K562 (cell line): Measurements from ENCODE around the gene MAD1L1.

Experiments used
- DPF2 ChIP-seq: fragments of 450-650 bp; IDR thresholded peaks from 2 replicates; pipeline ENCODE4 v1.6.1; 2016
- SETDB1 ChIP-seq: IDR thresholded peaks from one replicate; pipeline ENCODE4 v1.6.1; 2012; ENCODE audit warnings: low read length, control low read depth, inconsistent platforms
- ZFX ChIP-seq: sonication (generic); formaldehyde crosslinking; IDR thresholded peaks from 2 replicates; pipeline ENCODE4 v1.8.0; 2022; ENCODE audit warnings: mild to moderate bottlenecking, missing genetic modification reagents, moderate library complexity
- TF ChIP-seq, protein P1 (sequence below), 3 experiments: IDR thresholded peaks in 2 of 3; conservative IDR thresholded peaks in 1 of 3; 2 replicates each; pipeline ENCODE4 v1.5.1; 2011 to 2012; ENCODE audit warnings: low read length in 3 of 3, mild to moderate bottlenecking in 3 of 3, control low read depth in 2 of 3, improper control_type of control experiment in 1 of 3, inconsistent platforms in 1 of 3, low read depth in 1 of 3, mixed read lengths in 1 of 3, moderate library complexity in 1 of 3; ENCODE audit not compliant: insufficient read depth in 2 of 3

DNA sequence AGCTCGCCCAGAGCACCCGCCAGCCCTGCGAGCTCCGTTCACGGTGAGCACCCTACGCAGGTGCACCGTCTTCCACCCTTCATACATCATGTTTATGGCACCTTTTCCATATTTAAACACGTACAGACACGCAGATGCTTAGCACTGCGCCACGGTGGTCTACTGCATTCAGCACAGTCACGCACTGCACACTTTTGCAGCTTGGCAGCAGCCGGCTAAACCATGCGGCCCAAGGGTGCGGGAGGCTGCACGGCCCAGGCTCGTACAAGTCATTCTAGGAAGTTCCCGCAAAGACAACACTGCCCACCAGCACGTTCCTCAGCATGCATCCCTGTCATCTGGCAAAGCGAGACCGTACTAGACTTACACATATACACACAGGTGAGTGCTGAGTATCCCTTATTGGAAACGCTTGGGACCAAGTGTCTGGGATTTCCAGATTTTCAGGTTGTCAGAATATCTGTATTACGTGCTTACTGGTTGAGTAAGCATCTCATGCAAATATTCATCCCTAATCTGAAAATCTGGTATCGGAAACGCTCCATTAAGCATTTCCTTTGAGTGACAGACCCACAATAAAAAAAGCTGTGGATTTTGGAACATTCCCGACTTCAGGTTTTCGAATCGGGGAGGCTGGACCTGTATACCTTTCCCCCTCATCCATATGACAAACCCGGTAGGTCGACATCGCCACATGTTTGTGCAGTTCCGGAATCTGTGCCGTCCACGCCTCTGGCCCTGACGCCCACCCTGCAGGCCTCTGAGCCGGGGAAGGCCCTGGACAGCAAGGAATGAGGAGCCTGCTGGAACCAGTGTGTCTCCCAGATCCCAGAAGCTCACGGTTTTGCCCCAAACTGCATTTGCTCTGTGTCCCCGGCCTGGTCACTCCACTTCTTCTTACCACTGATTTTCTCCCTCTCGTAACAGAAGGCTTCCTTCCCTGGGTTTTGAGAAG, 340.5 kb downstream of the MAD1L1 start:
- TF ChIP-seq, protein P1, sequence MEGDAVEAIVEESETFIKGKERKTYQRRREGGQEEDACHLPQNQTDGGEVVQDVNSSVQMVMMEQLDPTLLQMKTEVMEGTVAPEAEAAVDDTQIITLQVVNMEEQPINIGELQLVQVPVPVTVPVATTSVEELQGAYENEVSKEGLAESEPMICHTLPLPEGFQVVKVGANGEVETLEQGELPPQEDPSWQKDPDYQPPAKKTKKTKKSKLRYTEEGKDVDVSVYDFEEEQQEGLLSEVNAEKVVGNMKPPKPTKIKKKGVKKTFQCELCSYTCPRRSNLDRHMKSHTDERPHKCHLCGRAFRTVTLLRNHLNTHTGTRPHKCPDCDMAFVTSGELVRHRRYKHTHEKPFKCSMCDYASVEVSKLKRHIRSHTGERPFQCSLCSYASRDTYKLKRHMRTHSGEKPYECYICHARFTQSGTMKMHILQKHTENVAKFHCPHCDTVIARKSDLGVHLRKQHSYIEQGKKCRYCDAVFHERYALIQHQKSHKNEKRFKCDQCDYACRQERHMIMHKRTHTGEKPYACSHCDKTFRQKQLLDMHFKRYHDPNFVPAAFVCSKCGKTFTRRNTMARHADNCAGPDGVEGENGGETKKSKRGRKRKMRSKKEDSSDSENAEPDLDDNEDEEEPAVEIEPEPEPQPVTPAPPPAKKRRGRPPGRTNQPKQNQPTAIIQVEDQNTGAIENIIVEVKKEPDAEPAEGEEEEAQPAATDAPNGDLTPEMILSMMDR (IDR thresholded peaks at IDR 0.05 in 2 of 3, conservative IDR thresholded peaks at IDR 0.05 in 1 of 3; ENCODE audit: insufficient read depth in 2 of 3, low read depth in 1 of 3, low read length in 3 of 3): no peak
- TF ChIP-seq DPF2: no peak
- no peak for TF ChIP-seq SETDB1
- TF ChIP-seq ZFX (CRISPR knock-in tag): no peak
